K562 (cell line): Measurements from ENCODE around the gene C22orf39. TPM values are rescaled to one million over a fixed set of nuclear protein-coding genes. Genes with fewer than 3 reads are reported as not detected.

Experiments used
- ARID4B ChIP-seq: sonication (generic); formaldehyde crosslinking; IDR thresholded peaks from 2 replicates; pipeline ENCODE4 v1.8.0; 2022; ENCODE audit warnings: mild to moderate bottlenecking, missing genetic modification reagents
- BCOR ChIP-seq: fragments of 450-650 bp; IDR thresholded peaks from 2 replicates; pipeline ENCODE4 v1.6.1; 2016
- DACH1 ChIP-seq: fragments of 450-650 bp; IDR thresholded peaks from 2 replicates; pipeline ENCODE4 v1.6.1; 2018; ENCODE audit not compliant: partially characterized antibody
- ETV6 ChIP-seq, 3 experiments: fragments of 150-350 bp in 1 of 3; sonication (generic) in 1 of 3; formaldehyde crosslinking in 1 of 3; IDR thresholded peaks; 2 replicates each; pipeline versions ENCODE4 v1.6.1 to v1.8.0; 2014 to 2022; ENCODE audit warnings: borderline replicate concordance in 2 of 3, low read depth in 2 of 3, antibody characterized with exemption in 1 of 3, low read length in 1 of 3, mild to moderate bottlenecking in 1 of 3, missing genetic modification reagents in 1 of 3
- FOXP1 ChIP-seq: sonication (generic); formaldehyde crosslinking; IDR thresholded peaks from 2 replicates; pipeline ENCODE4 v1.8.0; 2022; ENCODE audit warnings: mild to moderate bottlenecking, missing genetic modification reagents
- HDAC6 ChIP-seq: IDR thresholded peaks from 2 replicates; pipeline ENCODE4 v1.6.1; 2012; ENCODE audit warnings: low read depth, mild to moderate bottlenecking, control low read depth, inconsistent platforms, low read length, moderate library complexity
- HOXB6 ChIP-seq: fragments of 250-450 bp; sonication (Bioruptor Pico); IDR thresholded peaks from 2 replicates; pipeline ENCODE4 v1.5.1; 2022; ENCODE audit warnings: mild to moderate bottlenecking, borderline replicate concordance
- MYBL2 ChIP-seq, 2 experiments: fragments of 450-650 bp in 1 of 2; sonication (generic) in 1 of 2; formaldehyde crosslinking in 1 of 2; IDR thresholded peaks; 2 replicates each; pipeline versions ENCODE4 v1.6.1 to v1.8.1; 2017 to 2022; ENCODE audit warnings: borderline replicate concordance in 1 of 2, inconsistent platforms in 1 of 2, low read depth in 1 of 2, mild to moderate bottlenecking in 1 of 2, missing genetic modification reagents in 1 of 2, moderate library complexity in 1 of 2
- NFIC ChIP-seq: fragments of 450-650 bp; IDR thresholded peaks from 2 replicates; pipeline ENCODE4 v1.6.1; 2017; ENCODE audit warnings: mild to moderate bottlenecking, inconsistent platforms
- POLR2A ChIP-seq: fragments of 450-650 bp; conservative IDR thresholded peaks from 2 replicates; pipeline ENCODE4 v1.6.1; 2016
- POLR2AphosphoS5 ChIP-seq: IDR thresholded peaks from 2 replicates; pipeline ENCODE4 v1.6.1; 2011; ENCODE audit warnings: mild to moderate bottlenecking, low read depth, low read length, moderate library complexity; ENCODE audit not compliant: control insufficient read depth, insufficient read depth
- RB1 ChIP-seq: fragments of 450-650 bp; IDR thresholded peaks from 2 replicates; pipeline ENCODE4 v1.6.1; 2017; ENCODE audit warnings: low read depth, mild to moderate bottlenecking
- SRSF7 ChIP-seq: fragments of 200-400 bp; formaldehyde crosslinking; optimal IDR thresholded peaks from 2 replicates; pipeline ENCODE3; 2017; ENCODE audit warnings: mild to moderate bottlenecking, low read depth, low read length
- TEAD4 ChIP-seq, 2 experiments: sonication (generic) in 1 of 2; formaldehyde crosslinking in 1 of 2; IDR thresholded peaks; 2 replicates each; pipeline versions ENCODE4 v1.6.1 to v1.8.0; 2012 to 2022; ENCODE audit warnings: borderline replicate concordance in 1 of 2, inconsistent platforms in 1 of 2, low read length in 1 of 2, mild to moderate bottlenecking in 1 of 2, missing genetic modification reagents in 1 of 2
- XRCC5 ChIP-seq: fragments of 200-400 bp; formaldehyde crosslinking; IDR thresholded peaks from 2 replicates; pipeline ENCODE4 v1.6.1; 2017; ENCODE audit warnings: low read depth, mild to moderate bottlenecking, low read length
- ZBTB7A ChIP-seq: IDR thresholded peaks from 2 replicates; pipeline ENCODE4 v1.6.1; 2011; ENCODE audit warnings: low read depth, mild to moderate bottlenecking, low read length, moderate library complexity, borderline replicate concordance; ENCODE audit not compliant: control insufficient read depth
- ZKSCAN1 ChIP-seq: fragments of 150-350 bp; IDR thresholded peaks from 2 replicates; pipeline ENCODE4 v1.6.1; 2016; ENCODE audit warnings: low read depth, low read length
- ZNF184 ChIP-seq: sonication (generic); formaldehyde crosslinking; IDR thresholded peaks from 2 replicates; pipeline ENCODE4 v1.5.0; 2020; ENCODE audit warnings: missing genetic modification reagents
- ZNF639 ChIP-seq, 2 experiments: fragments of 200-800 bp in 1 of 2; sonication (Bioruptor generic) in 1 of 2; sonication (generic) in 1 of 2; formaldehyde crosslinking in 1 of 2; IDR thresholded peaks in 1 of 2; conservative IDR thresholded peaks in 1 of 2; 2 replicates each; pipeline versions ENCODE4 v1.5.0 to v1.6.1; 2016 to 2020; ENCODE audit warnings: missing compliant biosample characterization in 1 of 2, missing genetic modification characterization in 1 of 2, missing genetic modification reagents in 1 of 2
- ZNF766 ChIP-seq: fragments of 200-800 bp; sonication (Bioruptor generic); conservative IDR thresholded peaks from 2 replicates; pipeline ENCODE4 v1.6.1; 2016; ENCODE audit warnings: missing genetic modification characterization, missing compliant biosample characterization
- polyA plus RNA-seq, 8 experiments: library from polyadenylated mRNA; depleted of rRNA in 4 of 8; stranded (reverse) in 5 of 8; unstranded in 3 of 8; fragments of >200 nt; fragmentation: Nextera tagmentation in 2 of 8; fragmentation: Illumina TruSeq in 1 of 8; extraction: Ambion mirVana in 2 of 8; extraction: Trizol in 1 of 8; gene quantifications; 2 replicates each; pipeline versions ENCODE4 v1.2.1 to v1.2.3, GENCODE V29; 2011 to 2014; ENCODE audit warnings: inconsistent platforms in 1 of 8, missing spikeins in 1 of 8
- total RNA-seq, 7 experiments: library from RNA; depleted of rRNA in 6 of 7; stranded (reverse); fragments of >200 nt in 6 of 7; fragmentation: Illumina TruSeq in 2 of 7; extraction: Trizol in 2 of 7; gene quantifications; 2 replicates each; pipeline versions ENCODE4 v1.2.1 to v1.2.3, GENCODE V29; 2011 to 2021; ENCODE audit warnings: low replicate concordance in 1 of 7

The C22orf39 gene
- total and polyA plus RNA-seq, 9 of the 15 experiments (the other 6 are each of a cell fraction or from before 2014, with no cell fraction given): 20.4 to 139 (median 66.8) TPM

- TF ChIP-seq ETV6 (IDR thresholded peaks at IDR 0.05; ENCODE audit: borderline replicate concordance in 1 of 2, low read depth in 2 of 2, low read length in 1 of 2) (no peak), ETV6 (CRISPR knock-in tag; IDR thresholded peaks at IDR 0.05; ENCODE audit: borderline replicate concordance) (no peak), ZNF639 (CRISPR knock-in tag; conservative IDR thresholded peaks at IDR 0.05 in 1 of 2, IDR thresholded peaks at IDR 0.05 in 1 of 2) (peak in 1 of 2 experiments; percentile 20; a peak in 1 of 4 replicates), RB1 (0 out of 2 replicates have a peak, but pooled peaks have one; percentile 44), TEAD4 (IDR thresholded peaks at IDR 0.05; ENCODE audit: low read length) (no peak), TEAD4 (CRISPR knock-in tag; IDR thresholded peaks at IDR 0.05; ENCODE audit: borderline replicate concordance) (0 out of 2 replicates have a peak, but pooled peaks have one; percentile 49), NFIC (peak; percentile 98), ZNF184 (CRISPR knock-in tag) (peak; percentile 21; the same call in 1 of the 2 replicates), DACH1 (no peak), SRSF7 (no peak), ZBTB7A (no peak), HDAC6 (no peak), POLR2AphosphoS5 (0 out of 2 replicates have a peak, but pooled peaks have one; percentile 23), ARID4B (CRISPR knock-in tag) (peak; percentile 73; the same call in 1 of the 2 replicates), ZNF766 (CRISPR knock-in tag) (no peak), XRCC5 (no peak), FOXP1 (CRISPR knock-in tag) (peak; percentile 83; the same call in 1 of the 2 replicates), HOXB6 (CRISPR knock-in tag) (no peak), MYBL2 (IDR thresholded peaks at IDR 0.05; ENCODE audit: low read depth) (no peak), MYBL2 (CRISPR knock-in tag; IDR thresholded peaks at IDR 0.05; ENCODE audit: borderline replicate concordance) (no peak), POLR2A (peak; percentile 36), ZKSCAN1 (peak; percentile 82), BCOR (0 out of 2 replicates have a peak, but pooled peaks have one; percentile 21)
These were observed 19.6 kb upstream of the C22orf39 start (continued) for GRCh38 chr22:19466848-19467752.
